ENCODE results near the gene ERLIN1.

Gene ERLIN1

DNA sequence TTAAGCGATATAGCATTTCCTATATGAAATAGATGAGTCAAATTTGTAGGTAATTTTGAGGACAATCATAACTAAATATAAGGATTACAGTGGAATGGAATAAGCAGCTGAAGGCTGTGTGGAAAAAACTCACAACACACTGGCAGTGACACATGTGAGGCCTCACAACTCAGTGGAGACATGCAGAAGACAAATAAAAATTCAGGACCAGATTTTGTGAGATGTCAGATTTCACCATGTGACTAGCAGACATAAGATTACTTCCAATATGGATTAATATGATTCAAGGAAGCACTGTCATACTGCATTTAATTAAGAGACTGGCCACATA is 17.6 kb downstream of the ERLIN1 start:
- no peak for DNase-seq

DNA sequence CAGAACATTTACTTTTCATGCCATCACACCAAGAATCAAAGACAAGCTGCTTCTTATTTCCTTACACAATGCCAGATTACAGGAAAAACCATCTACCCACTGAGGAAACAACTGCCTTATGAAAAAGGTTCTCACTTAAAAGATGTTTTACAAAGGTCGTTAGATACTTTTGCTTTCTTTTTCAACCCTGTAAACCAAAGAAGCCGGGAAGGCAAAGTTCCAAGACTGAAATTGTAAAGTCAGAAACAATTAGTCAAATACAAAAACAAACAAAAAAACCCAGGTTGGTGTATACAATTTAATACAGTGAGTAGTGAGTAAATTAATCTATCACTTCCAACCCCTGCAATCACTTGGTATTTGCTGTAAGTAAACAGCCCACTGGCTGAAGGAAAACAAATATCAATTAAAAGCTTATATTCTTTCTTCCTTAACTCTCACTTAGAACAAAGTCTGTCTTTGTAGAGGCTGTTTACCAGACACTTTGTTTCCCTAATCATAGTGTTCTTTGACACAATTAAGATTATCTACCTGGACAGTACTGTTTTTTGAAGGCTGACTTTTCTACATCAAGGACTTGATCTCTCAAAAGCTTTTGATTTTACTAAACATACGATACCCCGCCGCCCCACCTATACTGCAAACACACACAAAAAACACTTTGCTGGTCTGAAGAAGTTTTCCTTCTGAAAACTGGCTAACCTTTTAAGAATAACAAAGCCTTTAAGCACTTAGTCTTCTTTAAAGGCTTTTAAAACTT is 18.1 kb downstream of the ERLIN1 start:
- no peak for DNase-seq

DNA sequence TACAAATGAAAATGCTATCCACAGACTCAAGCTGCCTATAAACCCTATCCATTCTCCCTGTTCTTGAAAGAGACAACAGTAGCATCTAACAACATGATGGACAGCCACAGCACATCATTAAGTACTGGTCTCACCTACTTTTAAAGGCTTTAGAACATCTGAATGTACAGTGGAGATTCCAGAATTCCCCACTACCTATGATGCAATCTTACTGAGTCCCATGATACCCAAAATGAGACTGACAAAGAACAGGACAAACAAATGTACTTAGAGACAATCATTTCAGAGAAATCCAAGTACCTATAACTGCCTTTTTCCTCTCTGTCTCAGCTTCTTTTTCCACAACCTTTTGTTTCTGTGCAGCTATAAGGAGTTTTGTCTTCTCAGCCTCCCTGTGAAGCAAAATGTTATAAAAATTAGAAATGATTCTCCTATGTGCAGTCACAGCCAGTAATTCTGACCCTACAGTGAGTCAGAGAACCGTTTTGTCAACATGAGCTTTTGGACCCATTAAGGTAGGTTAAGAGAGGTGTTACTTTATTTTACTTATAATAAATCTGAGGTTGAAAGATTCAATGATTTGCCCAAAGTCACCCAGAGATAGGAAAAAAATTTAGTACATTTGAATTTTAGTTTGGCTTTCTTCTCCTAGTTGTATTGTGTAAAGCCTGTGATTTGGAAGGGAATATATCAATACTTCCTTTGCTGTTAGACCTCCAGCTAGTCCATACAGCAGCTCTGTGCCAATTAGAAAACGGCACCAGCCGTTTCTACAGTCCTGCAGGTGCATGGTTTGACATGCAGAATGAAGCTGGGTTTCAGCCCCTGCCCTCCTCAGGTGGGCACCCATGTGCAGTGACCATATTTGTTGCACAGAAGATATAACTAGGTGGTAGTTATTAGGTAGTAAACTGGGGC is 21.9 kb downstream of the ERLIN1 start:
- DNase-seq, result no peak

DNA sequence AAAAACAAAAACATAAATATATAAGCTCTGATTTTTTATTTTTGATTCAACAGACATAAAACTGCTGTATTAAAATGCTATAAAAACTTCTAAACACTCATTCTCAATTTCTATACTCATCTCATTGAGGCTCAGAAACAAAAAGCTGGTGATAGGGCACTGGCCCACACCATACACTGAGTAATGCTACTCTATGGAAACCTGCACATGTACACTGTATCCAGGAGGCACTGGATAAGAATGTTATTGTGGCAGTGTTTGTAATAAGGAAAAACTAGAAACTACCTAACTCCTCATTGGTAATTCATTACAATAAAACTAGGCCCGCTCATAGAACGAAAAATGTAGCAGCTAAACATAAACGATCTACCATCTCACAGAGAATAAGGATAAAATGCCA is 23.1 kb downstream of the ERLIN1 start:
- no peak for DNase-seq

DNA sequence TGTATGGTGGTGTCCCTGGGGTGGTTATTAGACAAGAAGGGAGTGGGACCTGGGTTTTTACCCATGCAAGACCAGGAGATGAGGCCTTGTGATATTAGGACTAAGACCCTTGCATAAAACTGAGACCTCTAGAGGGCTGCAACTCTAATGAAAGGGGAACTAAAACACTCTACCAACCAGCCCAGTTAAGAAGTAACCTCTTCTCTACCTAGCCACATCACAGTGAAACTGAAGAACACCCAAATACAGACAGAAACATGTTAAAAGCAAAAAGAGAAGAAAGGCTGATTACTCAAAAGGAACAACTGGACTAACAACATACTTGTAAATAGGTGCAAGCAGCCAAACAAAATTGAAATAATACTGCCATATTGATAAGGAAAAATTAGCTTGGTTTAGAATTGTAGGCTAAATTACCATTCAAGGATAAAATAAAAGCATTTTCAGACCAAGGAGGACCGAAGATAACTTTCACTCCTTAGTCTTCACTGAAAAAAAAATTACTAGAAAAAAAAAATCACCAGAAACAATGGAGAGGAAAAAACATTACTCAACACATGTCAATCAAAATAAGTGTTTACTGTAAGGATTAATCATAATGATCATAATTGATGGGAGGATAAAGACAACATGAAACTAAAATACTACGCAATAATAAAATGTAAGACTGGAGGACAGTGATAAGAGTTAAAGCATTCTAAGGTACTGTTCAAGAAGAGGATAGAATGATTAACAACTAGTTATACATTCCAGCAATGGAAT is 27.6 kb downstream of the ERLIN1 start:
- no peak for DNase-seq

DNA sequence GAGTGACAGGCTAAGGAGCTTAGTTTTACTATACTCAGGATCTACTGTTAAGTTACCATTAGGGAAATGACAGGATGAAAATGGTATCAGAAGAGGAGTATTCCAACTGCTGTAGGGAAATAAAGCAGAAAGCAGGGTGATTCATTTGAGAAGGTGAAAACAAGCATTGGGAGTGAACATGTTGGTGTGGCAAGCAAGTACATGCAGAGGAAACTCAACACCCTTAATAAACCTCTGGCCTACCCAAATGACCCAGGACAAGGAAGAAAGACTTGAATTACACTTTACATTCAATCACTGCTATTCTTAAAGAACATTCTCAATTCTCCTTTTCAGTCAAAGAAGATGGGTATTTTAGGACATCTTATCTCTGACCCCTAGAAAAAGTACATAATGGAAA is 28.7 kb downstream of the ERLIN1 start:
- no peak for DNase-seq

DNA sequence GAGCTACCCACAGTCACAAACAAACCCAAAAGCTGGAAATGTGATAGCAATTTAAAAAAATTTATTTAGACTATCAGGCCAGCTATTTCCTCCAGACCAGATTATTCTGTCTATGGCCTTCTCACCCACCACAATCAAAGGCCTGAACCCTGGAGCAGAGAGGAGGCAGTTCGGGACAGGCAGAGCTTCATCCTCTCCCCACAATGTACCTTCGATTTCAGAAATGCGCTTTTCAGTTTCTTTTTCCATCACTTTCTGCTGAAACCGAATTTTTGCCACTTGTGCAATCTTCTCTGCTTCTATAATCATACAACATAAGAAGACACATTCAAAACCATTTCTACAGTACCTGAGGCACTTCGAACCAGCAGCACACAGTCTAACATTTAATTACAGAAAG is 29.9 kb downstream of the ERLIN1 start:
- no peak for DNase-seq

DNA sequence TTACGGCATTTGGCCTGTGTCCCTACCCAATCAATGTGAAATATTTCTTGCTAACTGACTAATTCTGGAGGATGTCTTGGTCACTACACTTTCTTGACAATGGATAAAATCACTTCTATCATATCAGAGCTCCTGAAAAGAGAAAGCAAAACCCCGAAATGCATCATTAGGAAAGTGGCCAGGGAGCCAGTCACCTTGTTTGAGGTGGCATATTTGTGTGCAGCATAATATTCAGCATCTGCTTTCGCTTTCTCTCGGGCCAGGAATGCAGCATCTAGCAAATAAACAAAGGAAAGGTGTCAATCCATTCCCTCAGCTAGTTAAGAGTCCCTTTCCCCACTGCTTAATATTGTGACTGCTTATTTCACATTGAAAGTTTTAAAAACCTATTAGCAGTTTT is 31.2 kb downstream of the ERLIN1 start:
- DNase-seq, result no peak

DNA sequence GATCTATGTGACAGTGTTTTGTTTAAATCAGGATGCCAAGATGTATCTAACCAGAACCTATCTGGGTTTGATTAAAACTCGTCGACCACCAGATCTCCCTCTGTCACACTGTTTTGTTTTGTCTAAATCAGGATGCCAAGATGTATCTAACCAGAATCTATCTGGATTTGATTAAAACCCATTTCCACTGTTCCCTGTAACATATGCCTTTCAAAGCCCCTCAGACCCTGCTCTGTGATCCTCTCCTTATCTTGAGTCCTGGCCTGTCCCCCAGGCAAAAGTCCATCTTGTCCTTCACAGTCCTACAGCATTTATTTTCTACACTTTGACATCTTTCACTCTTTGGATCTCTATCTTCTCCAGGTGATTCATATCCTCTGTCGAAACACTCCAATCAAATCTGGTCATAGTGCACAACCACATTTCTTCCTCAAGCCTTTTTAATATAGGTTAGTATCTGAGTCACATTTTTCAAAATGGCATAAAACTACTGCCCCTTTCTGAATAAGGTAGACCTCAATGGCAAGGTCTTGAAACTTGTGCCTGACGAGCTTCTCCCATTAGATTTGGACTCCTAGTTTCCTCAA is 32.5 kb downstream of the ERLIN1 start:
- no peak for DNase-seq

DNA sequence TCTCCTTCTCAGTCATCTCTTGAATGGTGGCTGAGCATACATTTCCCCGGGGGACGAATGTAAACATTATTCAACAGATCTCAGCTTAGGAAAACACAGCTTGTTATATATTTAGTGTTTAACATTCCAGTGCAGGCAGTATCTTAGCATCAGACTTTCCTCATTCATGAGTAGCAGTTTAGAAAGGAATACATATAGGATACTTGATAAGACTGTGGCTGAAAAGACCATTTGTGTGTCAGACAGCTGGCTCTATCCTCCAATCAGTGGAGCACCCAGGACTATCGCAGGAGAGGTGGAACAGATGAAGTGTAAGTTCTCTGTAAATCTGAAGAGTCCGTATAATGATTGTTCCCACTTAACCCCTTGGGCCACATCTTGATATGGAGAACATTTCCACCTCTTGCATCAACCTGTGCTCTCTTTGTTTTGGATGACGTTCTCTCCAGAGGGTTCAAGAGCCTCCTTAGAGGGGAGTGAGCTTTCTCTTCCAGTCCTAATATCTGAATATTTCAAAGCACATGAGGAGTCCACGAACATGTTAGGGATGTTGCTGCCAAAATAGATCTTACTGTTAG is 34.0 kb downstream of the ERLIN1 start:
- no peak for DNase-seq

DNA sequence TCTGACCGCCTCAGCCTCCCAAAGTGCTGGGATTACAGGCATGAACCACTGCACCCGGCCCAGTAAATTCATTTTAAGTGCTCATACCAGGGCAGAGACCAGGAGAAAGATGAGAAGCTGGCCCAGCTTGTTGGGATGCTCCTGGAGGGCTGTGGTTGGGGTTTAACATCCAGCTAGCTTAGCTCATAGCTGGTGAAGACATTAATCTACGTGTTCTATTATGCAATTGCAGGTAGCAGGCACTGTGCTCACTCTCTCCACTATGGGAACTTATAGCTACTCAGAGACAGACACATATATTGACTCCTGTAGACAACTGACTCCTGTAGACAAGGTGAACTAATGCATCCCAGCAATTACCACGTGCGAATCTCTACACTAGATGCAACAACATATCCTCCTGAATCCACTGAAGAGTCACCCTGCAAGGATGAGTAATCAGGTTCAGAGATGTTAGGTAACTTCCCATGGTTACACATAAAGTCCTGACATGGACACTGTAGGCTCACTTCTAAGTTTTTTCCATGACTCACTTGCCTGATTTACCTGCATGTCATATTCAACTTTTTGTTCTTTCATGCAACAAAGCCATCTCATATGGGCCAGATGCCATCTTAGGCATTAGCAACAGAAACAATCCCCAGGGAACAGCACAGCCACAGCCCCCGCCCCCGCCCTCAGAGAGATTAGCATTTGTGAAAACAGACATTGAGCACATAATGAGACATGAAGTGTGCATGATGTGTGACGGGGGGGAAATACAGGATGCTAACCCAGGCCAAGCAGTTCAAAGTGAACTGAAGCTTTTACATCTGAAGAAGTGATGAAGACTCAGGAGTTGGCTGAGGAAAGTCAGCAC is 37.2 kb downstream of the ERLIN1 start:
- no peak for DNase-seq

DNA sequence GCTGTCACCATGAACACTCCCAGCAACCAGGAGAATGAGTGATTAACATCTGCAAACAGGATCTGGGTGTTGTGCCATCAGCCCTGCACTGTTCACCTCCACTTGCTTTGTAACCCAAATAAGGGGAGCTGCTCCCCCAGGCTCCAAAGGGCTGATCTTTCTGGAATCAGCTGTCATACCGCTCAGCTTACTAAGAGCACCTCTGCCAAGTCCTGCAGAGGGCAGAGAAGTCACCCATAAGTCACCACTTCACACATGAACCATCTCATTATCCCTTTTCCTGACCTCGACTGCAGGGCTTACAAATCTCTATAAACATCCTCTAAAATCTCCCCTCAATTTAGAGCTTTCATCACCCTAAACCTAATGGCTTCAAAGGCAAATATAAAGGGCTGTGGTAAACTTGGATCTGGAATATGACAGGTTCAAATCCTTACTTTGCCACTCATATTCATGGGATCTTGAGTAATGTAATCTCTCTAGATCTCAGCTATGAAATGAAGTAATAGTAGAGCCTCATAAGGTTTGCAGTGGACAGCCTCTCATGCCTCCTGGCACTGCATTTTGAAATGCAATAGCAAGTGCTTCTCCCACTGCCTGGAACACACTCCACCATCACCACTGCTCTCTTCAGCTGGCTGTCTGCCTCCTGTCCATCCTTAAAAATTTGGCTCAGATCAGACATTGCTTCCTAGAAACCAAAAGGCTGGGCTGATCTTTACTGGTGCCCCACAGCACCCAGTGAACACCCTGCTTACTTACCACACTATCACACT is 38.8 kb downstream of the ERLIN1 start:
- no peak for DNase-seq

DNA sequence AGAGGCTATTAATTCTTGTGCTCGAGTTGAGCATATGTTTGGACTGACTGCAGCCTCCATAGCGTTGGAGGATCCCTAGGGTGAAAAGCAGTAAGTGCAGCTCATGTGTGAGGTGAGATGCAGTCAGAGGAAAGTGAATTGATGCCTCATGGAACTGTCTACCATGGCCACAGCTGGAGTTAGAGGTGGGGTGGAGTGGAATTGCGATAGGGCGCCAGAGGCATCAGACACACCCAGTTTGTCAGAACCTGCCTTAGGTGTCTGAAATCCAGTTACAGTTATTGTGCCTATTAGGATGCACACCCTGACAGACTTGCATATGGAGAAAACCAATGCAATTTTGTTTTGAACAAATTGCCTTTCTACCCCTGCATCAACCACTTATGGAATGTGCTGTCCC is 39.4 kb downstream of the ERLIN1 start:
- DNase-seq, result no peak

DNA sequence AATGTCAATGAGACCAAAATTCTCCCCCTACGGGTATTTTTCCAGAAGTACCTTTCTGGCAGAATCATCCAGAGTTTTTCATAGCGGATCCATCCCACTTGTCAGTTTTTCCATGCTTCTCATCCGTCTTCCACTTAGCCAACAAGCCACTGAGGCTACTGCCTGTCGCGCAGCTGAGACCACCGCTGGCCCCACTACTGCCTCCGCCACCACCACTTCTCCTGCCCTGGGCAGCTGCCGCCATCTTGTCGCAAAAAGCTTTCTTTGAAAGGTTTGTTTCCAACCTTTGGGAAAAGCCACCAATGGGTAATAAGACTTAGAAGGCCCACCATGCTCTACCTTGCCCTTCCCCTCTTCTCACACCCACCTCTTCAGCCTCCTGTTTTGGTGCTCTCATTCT is 42.1 kb downstream of the ERLIN1 start:
- DNase-seq, result no peak

DNA sequence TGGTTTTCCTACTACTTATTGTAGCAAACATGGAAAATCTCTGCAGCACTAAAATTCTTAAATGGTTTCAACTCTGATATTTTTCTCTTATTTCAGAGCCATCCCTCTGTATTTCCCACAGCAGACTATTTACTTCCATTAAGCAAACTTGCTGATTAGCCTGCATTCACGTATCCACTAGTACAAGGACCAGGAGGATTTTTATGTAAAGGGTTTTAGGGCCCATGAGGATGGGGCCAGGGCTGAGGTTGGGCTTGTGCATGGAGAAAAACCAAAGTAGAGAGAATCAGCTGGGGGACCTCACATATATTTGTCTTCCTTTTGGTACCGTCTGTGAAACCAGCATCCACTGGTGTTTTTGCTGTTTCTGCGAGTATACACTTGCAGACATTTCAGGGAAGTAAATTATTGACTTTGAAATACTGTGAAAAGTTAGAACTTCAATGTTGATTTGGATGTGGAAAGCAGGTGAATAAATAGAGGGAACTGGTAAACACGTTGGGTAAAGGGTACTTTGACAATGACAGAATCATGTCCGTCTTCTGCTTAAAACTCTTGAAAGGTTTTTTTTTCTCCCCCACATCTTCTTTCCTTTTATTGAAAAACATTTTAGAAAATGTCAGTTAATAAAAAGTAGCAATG is 44.3 kb downstream of the ERLIN1 start:
- DNase-seq, result no peak

DNA sequence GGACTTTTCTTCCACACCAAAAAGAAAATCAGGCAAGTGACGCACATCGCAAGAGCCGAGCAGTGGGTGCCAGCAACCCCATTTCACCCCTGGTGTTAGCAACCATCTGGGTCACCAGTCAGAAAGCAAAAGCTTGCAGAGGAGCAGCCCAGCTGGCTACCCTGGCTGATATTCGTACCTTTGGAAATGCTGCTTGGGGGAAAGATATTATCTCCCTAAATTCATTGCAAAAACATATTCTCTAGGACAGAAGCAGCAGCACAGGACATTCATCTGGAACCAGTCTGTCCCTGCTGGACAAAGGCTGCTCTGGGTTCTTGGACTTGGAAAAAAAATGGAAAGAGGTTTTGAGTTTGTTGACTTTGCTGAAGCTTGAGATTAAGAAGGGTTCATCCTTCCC is 45.8 kb downstream of the ERLIN1 start:
- no peak for DNase-seq

DNA sequence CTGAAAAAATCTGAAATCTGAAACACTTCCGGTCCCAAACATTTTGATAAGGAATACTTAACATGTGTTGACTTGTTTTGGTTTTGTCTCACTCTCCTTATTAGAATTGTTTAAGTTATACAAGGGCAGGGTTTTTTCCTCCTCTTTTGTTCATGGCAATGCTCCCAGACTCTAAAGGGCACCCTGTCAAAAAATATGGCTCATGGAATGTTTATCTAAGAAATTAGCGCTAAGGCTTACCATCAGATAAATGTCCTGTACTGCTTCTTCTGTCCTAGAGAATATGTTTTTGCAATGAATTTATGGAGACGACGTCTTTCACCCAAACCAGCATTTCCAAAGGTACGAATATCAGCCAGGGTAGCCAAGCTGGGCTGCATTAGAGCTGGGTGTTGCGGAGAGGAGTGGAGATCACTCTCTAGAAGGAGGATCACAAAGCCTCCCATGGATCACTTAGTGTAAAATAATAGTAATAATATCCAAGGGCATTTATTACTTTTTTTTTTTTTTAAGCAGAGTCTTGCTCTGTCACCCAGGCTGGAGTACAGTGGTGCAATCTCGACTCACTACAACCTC is 46.8 kb downstream of the ERLIN1 start:
- no peak for DNase-seq

DNA sequence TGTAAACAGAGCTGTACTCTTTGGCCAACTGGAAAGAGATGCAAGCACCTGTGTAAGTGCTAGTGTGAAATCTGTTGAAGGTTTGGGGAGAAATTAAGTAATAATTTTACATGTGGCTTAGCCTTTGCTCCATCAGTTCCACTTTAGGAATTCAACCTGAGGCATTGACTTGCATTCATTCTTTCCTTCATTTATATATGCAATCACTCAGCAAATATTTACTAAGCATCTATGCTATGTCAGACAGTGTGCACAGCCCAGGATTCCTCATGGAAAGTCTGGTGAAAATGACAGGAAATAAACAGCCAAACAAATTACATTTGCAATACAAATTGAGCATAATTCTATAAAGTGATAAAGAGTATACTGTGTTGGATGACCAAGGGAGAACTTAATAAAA is 50.3 kb downstream of the ERLIN1 start:
- DNase-seq, result no peak

DNA sequence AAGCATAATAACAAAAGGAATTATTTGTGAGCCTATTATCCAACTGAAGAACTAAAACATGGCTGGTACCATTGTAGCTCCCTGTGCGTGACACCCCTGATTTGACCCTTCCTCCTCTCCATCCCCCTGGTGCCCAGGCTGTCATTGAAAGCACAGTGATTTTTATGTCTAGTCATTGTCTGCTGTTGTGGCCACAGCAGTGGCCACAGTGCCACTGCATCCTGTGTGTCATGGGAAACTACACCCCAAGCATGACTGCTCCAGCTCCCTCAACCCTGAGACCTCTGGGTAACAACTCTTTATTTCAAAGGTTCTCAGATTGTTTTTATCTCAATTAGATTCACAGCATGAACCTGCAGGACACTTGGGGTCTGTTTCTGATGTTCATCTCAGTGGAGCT is 52.0 kb downstream of the ERLIN1 start:
- DNase-seq, result no peak

DNA sequence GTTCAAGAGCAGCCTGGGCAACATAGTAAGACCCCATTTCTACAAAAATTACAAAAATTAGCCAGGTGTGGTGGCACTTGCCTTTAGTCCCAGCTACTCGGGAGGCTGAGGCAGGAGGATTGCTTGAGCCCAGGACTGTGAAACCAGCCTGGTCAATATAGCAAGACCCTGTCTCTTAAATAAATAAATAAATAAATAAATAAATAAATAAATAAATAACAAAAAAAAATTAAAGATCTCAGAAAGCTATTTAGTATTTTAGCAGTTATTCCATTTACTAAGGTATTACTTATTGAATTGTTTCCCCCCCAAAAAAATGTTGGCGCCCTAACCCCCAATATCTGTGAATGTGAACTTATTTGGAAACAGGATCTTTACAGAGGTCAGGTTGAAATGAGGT is 53.4 kb downstream of the ERLIN1 start:
- DNase-seq, result no peak

Data from NCI-H345 (cell line).